Progenitor cell of endocrine pancreas (in vitro differentiated cells): ENCODE measurements around the gene CADM1. TPM values are rescaled to one million over a fixed set of nuclear protein-coding genes. Genes with fewer than 3 reads are reported as not detected.
A peak's percentile ranks its signal among the peaks of the same experiment; 100 is the strongest.

ENCODE experiments used
- DNase-seq: peaks from one replicate; pipeline ENCODE4 v3.0.0; 2021; ENCODE audit warnings: low spot score; ENCODE audit not compliant: unreplicated experiment
- H3K27ac Mint-ChIP-seq: 2 replicates; pipeline ENCODE4 v1.8.0; 2021; ENCODE audit warnings: mild to moderate bottlenecking, moderate library complexity, mixed read lengths
- H3K27me3 Mint-ChIP-seq: 2 replicates; pipeline ENCODE4 v1.8.0; 2021; ENCODE audit warnings: mixed read lengths
- H3K36me3 Mint-ChIP-seq: 2 replicates; pipeline ENCODE4 v1.8.0; 2022; ENCODE audit warnings: mixed read lengths; ENCODE audit not compliant: insufficient read depth
- H3K4me1 Mint-ChIP-seq: 2 replicates; pipeline ENCODE4 v1.8.0; 2021; ENCODE audit warnings: low read depth, mixed read lengths
- H3K4me3 Mint-ChIP-seq: 2 replicates; pipeline ENCODE4 v1.8.0; 2021; ENCODE audit warnings: low read depth, mild to moderate bottlenecking, moderate library complexity, mixed read lengths
- H3K9me3 Mint-ChIP-seq: 2 replicates; pipeline ENCODE4 v1.8.0; 2021; ENCODE audit warnings: low read depth, mixed read lengths
- total RNA-seq: library from RNA; stranded (reverse); gene quantifications from 2 replicates; pipeline ENCODE4 v1.2.1, GENCODE V29; 2021
- TF ChIP-seq, protein P1 (sequence below): fragments of 200-600 bp; sonication (generic); IDR thresholded peaks from one replicate; pipeline ENCODE4 v1.5.0; 2021; ENCODE audit warnings: antibody characterized with exemption, mild to moderate bottlenecking; ENCODE audit not compliant: unreplicated experiment

CADM1 gene
- total RNA-seq, 1 donor from 2014 or later, result 147 TPM

DNA sequence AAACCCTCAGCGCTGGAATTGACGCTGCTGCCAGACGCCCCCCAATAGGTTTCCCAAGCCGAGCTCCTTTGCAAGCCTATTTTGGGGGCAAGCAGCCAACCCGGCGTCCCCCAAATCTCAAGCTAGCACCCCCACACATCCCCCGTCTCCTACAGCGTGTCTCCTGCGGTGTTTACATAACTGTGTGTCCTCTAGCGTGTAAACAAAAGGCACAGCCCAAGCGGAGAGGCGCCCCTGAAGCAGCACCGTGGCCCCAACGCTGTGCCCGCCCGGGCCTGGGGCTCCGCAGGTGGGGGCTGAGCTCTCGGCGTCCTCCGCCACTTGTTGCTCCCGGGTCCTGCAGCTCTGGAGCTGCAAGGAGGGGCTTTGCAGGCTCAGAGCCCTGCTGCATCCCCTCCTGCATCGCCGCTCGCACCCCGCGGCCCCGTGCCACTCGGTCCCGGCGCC, 1.6 kb downstream of the CADM1 start:
- TF ChIP-seq, protein P1, sequence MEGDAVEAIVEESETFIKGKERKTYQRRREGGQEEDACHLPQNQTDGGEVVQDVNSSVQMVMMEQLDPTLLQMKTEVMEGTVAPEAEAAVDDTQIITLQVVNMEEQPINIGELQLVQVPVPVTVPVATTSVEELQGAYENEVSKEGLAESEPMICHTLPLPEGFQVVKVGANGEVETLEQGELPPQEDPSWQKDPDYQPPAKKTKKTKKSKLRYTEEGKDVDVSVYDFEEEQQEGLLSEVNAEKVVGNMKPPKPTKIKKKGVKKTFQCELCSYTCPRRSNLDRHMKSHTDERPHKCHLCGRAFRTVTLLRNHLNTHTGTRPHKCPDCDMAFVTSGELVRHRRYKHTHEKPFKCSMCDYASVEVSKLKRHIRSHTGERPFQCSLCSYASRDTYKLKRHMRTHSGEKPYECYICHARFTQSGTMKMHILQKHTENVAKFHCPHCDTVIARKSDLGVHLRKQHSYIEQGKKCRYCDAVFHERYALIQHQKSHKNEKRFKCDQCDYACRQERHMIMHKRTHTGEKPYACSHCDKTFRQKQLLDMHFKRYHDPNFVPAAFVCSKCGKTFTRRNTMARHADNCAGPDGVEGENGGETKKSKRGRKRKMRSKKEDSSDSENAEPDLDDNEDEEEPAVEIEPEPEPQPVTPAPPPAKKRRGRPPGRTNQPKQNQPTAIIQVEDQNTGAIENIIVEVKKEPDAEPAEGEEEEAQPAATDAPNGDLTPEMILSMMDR, result no peak
- H3K27me3 Mint-ChIP-seq, result peaks cover 6% of the 10 kb centered on the region
- no peaks in the 10 kb centered on the region for H3K36me3 Mint-ChIP-seq
- no peak overlapping the region for H3K27ac Mint-ChIP-seq
- no peaks in the 10 kb centered on the region for H3K9me3 Mint-ChIP-seq
- DNase-seq, result peak; percentile 26
- H3K4me3 Mint-ChIP-seq, result no peak overlapping the region
- H3K4me1 Mint-ChIP-seq, result peaks cover 21% of the 10 kb centered on the region

DNA sequence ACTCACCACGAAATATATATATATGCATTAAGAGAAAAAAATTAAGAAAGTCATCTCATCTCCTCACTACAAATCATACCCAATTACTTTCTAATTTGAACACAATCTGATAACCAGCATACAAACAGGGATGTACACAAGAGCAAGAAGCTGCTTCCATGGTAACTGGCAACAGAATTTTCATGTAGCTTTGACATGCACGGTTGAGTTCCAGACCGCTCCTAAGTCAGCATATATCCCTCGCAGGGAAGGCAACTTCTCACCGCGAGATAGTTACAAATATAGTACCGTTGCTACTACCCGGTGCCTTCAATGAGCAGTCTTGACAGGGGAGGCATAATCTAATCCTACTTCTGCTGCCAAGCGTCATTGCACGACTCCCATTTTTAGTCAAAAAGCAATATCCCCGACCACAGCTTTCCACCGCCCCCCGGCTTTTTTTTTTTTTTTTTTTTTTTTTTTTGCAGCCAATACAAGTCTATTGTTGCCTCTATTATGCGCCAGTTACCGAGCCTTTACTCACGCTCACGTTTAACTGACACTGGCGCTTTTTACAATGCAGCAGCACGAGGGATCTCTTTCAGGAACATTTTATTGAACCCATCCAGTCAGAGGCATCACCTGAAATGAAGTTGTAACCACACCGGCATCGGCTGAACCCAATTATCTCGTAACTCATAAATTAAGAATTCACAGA, 2.2 kb downstream of the CADM1 start:
- H3K9me3 Mint-ChIP-seq, result no peaks in the 10 kb centered on the region
- H3K4me3 Mint-ChIP-seq, result no peak overlapping the region
- no peak overlapping the region for H3K27ac Mint-ChIP-seq
- no peak for DNase-seq
- peaks cover under 1% of the 10 kb centered on the region for H3K27me3 Mint-ChIP-seq
- TF ChIP-seq, protein P1, result no peak
- H3K4me1 Mint-ChIP-seq, result peaks cover 26% of the 10 kb centered on the region
- peaks cover 2% of the 10 kb centered on the region for H3K36me3 Mint-ChIP-seq

DNA sequence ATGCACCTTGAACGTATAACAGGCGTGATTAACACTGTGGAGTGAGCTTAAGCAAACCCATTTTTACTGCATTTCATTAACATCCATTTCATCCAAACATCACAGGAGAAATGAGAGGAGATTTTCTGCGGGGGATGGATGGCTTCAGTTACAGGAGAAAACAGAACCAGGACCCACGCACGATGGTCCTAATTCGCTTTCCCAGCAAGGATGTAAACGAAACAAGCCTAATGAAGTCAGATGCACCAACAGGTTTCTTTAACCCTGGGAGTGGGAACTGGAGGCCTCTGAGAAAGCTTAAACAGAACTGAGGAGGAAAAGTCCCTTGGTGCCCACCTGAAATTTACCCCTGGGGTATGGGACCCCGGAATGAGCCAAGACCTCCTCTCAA, 2.7 kb downstream of the CADM1 start:
- peaks cover 28% of the 10 kb centered on the region for H3K4me1 Mint-ChIP-seq
- H3K27ac Mint-ChIP-seq, result no peak overlapping the region
- TF ChIP-seq, protein P1, result no peak
- H3K36me3 Mint-ChIP-seq, result peaks cover 2% of the 10 kb centered on the region
- H3K9me3 Mint-ChIP-seq, result no peaks in the 10 kb centered on the region
- peaks cover 1% of the 10 kb centered on the region for H3K27me3 Mint-ChIP-seq
- DNase-seq, result no peak
- no peak overlapping the region for H3K4me3 Mint-ChIP-seq

DNA sequence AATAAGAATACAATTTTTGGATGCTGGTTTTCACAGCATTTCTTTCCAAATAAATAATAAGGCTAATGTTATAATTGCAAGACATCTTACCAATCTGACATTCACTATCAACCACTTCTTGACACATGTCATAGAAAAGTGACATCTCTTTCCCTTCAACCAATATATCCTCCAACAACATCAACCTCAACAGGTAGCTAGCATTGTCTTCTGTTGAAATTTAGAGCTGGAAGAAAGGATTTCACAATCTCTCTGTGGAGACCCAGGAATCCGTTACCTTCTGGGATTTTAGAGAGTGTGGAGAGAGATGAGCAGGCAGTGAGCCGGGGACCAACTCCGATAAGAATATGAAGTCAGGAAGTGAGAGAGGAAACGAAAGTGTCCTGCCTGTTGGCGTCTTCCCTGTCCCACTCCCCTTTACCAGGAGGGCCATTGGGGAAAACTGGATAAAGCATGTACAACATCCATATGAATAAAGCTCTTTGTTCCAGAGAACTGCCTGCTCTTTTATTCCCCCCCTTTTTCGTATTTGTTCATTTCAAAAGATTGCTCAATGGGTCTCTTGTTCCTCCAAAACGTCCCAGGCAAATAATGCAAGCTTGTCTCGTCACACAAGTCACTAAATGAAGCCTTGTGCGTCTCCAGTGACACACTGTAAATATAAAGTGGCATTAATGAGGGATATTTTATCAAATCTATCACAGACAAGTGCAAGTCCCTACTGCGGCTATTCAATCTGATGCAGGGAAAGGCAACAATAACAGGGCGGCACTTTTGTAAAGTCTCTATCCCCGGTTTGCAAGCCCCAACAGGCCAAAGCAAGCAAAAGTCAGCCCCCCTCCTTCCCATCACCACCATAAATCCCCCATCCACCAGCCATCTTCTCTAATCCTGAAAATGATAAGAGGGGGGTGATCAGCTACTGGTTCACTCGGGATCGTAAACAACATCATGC, 3.4 kb downstream of the CADM1 start:
- no peaks in the 10 kb centered on the region for H3K9me3 Mint-ChIP-seq
- peaks cover 4% of the 10 kb centered on the region for H3K36me3 Mint-ChIP-seq
- H3K4me1 Mint-ChIP-seq, result peaks cover 33% of the 10 kb centered on the region
- DNase-seq, result no peak
- H3K4me3 Mint-ChIP-seq, result no peak overlapping the region
- TF ChIP-seq, protein P1, result no peak
- peaks cover 7% of the 10 kb centered on the region for H3K27me3 Mint-ChIP-seq
- no peak overlapping the region for H3K27ac Mint-ChIP-seq

DNA sequence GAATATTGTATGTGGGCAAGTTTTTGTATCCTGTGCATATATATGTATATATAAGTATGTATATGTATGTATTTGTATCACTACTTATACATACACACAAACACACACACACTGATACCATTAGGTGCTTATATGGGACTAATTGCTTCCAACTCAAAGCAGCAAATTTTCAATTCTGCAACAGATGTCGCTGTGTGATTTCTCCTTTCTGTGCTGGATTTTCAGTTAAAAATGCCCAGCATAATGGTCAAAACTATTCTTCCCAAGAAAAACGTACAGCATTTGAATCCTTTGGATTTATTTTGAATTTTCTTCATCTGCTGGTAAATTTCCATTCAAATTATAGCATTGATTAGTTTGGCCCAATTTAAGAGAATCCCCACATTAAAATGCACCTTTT, 4.3 kb downstream of the CADM1 start:
- Mint-ChIP-seq H3K9me3 (no peaks in the 10 kb centered on the region), H3K36me3 (peaks cover 4% of the 10 kb centered on the region), H3K4me3 (no peak overlapping the region), H3K27ac (no peak overlapping the region), H3K27me3 (peaks cover 13% of the 10 kb centered on the region), H3K4me1 (peaks cover 38% of the 10 kb centered on the region)
- DNase-seq, result no peak
- TF ChIP-seq, protein P1, result no peak
